ENCODE results near the gene USP33. TPM values are rescaled to one million over a fixed set of nuclear protein-coding genes. Genes with fewer than 3 reads are reported as not detected.
"Not testable (repeated sequence)": the region's sequence is repeated elsewhere in the genome, so short reads cannot be mapped to it uniquely, and the experiment has no call there.

The USP33 gene
- total RNA-seq: 10 to 100 TPM; 32.6 to 35.6 TPM

GRCh38 chr1:77759071-77760028, at the start of gene USP33:
USP33 (minus strand) TSS chr1:77759852; CDS start chr1:77741697, 18,155 bp downstream.
- intact Hi-C loops (cut with micrococcal nuclease): loop anchor here (1.0 to 10.0 kb wide), 10 partner anchors 20 to 1975 kb away; partner anchors contain the start of genes DNAJB4, FUBP1, MIGA1 and PIGK
- CTCF ChIA-PET: no interaction called here

GRCh38 chr1:77803371-77803770, 43.7 kb upstream of the USP33 start:
- H3K9me3 Mint-ChIP-seq: no peaks in the 10 kb centered on the region
- no peak overlapping the region for H3K27ac Mint-ChIP-seq
- no peaks in the 10 kb centered on the region for H3K4me1 Mint-ChIP-seq (ENCODE audit: low read depth)
- peaks cover 22% of the 10 kb centered on the region for H3K36me3 Mint-ChIP-seq (ENCODE audit: low read depth)
- no peaks in the 10 kb centered on the region for H3K27me3 Mint-ChIP-seq (ENCODE audit: low read depth)
- no peak for DNase-seq
- intact Hi-C loops (cut with micrococcal nuclease): no loop called here
- no peak overlapping the region for H3K4me3 Mint-ChIP-seq
- CTCF ChIA-PET: no interaction called here

More at GRCh38 chr1:77759071-77760028, at the start of gene USP33:
- Mint-ChIP-seq H3K27ac (peak within 1 kb of the TSS; percentile 93), H3K4me1 (ENCODE audit: low read depth) (peaks cover 46% of the 10 kb centered on the region), H3K27me3 (ENCODE audit: low read depth) (no peaks in the 10 kb centered on the region), H3K9me3 (no peaks in the 10 kb centered on the region), H3K4me3 (peak within 1 kb of the TSS; percentile 90), H3K36me3 (ENCODE audit: low read depth) (no peaks in the 10 kb centered on the region)
- peak; percentile 93 for DNase-seq

GRCh38 chr1:77802026-77802425, 42.4 kb upstream of the USP33 start:
- CTCF ChIA-PET: no interaction called here
- no peak overlapping the region for H3K27ac Mint-ChIP-seq
- H3K4me3 Mint-ChIP-seq: no peak overlapping the region
- intact Hi-C loops (cut with micrococcal nuclease): no loop called here
- no peaks in the 10 kb centered on the region for H3K9me3 Mint-ChIP-seq
- H3K4me1 Mint-ChIP-seq (ENCODE audit: low read depth): peaks cover 2% of the 10 kb centered on the region
- no peaks in the 10 kb centered on the region for H3K27me3 Mint-ChIP-seq (ENCODE audit: low read depth)
- peaks cover 20% of the 10 kb centered on the region for H3K36me3 Mint-ChIP-seq (ENCODE audit: low read depth)
- no peak for DNase-seq

GRCh38 chr1:77797991-77798390, 38.3 kb upstream of the USP33 start:
- Mint-ChIP-seq H3K4me3 (no peak overlapping the region), H3K9me3 (no peaks in the 10 kb centered on the region), H3K27ac (no peak overlapping the region), H3K27me3 (ENCODE audit: low read depth) (no peaks in the 10 kb centered on the region), H3K36me3 (ENCODE audit: low read depth) (peaks cover 14% of the 10 kb centered on the region), H3K4me1 (ENCODE audit: low read depth) (peaks cover 6% of the 10 kb centered on the region)
- intact Hi-C loops (cut with micrococcal nuclease): no loop called here
- CTCF ChIA-PET: interaction anchor here (0.8 kb wide), 1 partner anchor 29 kb away, joined by 3 read pairs; no protein-coding TSS in a partner anchor
- DNase-seq: no peak

- peaks cover 13% of the 10 kb centered on the region for H3K36me3 Mint-ChIP-seq (ENCODE audit: low read depth)
- H3K4me1 Mint-ChIP-seq (ENCODE audit: low read depth): peaks cover 10% of the 10 kb centered on the region
- H3K27me3 Mint-ChIP-seq (ENCODE audit: low read depth): no peaks in the 10 kb centered on the region
- CTCF ChIA-PET: interaction anchor here (0.6 to 0.8 kb wide), 3 partner anchors 30 to 116 kb away, joined by 3 read pairs; no protein-coding TSS in a partner anchor
- H3K27ac Mint-ChIP-seq: no peak overlapping the region
- no peak for DNase-seq
- no peak overlapping the region for H3K4me3 Mint-ChIP-seq
- no peaks in the 10 kb centered on the region for H3K9me3 Mint-ChIP-seq
- intact Hi-C loops (cut with micrococcal nuclease): no loop called here
Measured at GRCh38 chr1:77796695-77797405, 37.2 kb upstream of the USP33 start.

- Mint-ChIP-seq H3K9me3 (no peaks in the 10 kb centered on the region), H3K4me3 (no peak overlapping the region), H3K36me3 (ENCODE audit: low read depth) (peaks cover 12% of the 10 kb centered on the region), H3K27me3 (ENCODE audit: low read depth) (no peaks in the 10 kb centered on the region), H3K4me1 (ENCODE audit: low read depth) (peaks cover 10% of the 10 kb centered on the region), H3K27ac (no peak overlapping the region)
- no peak for DNase-seq
- intact Hi-C loops (cut with micrococcal nuclease): no loop called here
- CTCF ChIA-PET: interaction anchor here (0.7 kb wide), 1 partner anchor 51 kb away, joined by 4 read pairs; no protein-coding TSS in a partner anchor
Measured at GRCh38 chr1:77794550-77794949, 34.9 kb upstream of the USP33 start.

GRCh38 chr1:77786093-77786741, 26.6 kb upstream of the USP33 start:
- intact Hi-C loops (cut with micrococcal nuclease); H3K27me3 Mint-ChIP-seq (ENCODE audit: low read depth); H3K4me3 Mint-ChIP-seq; CTCF ChIA-PET; H3K9me3 Mint-ChIP-seq; H3K27ac Mint-ChIP-seq; DNase-seq: not testable (repeated sequence)
- peaks cover 48% of the 10 kb centered on the region for H3K36me3 Mint-ChIP-seq (ENCODE audit: low read depth)
- peaks cover 15% of the 10 kb centered on the region for H3K4me1 Mint-ChIP-seq (ENCODE audit: low read depth)

GRCh38 chr1:77783141-77783540, 23.5 kb upstream of the USP33 start:
- Mint-ChIP-seq H3K27ac (peak overlapping the region; percentile 3), H3K9me3 (peaks cover 7% of the 10 kb centered on the region), H3K36me3 (ENCODE audit: low read depth) (peaks cover 36% of the 10 kb centered on the region), H3K4me3 (no peak overlapping the region), H3K4me1 (ENCODE audit: low read depth) (peaks cover 34% of the 10 kb centered on the region), H3K27me3 (ENCODE audit: low read depth) (no peaks in the 10 kb centered on the region)
- DNase-seq: no peak
- intact Hi-C loops (cut with micrococcal nuclease): no loop called here
- CTCF ChIA-PET: no interaction called here

- intact Hi-C loops (cut with micrococcal nuclease): no loop called here
- peaks cover 34% of the 10 kb centered on the region for H3K4me1 Mint-ChIP-seq (ENCODE audit: low read depth)
Measured at GRCh38 chr1:77781683-77782082, 22.0 kb upstream of the USP33 start.

GRCh38 chr1:77779529-77780281, 20.1 kb upstream of the USP33 start, which contains the start of gene MIGA1:
MIGA1 (plus strand) TSS chr1:77779649; CDS start chr1:77783253, 3,604 bp downstream.
- peak; percentile 90 for DNase-seq
- H3K9me3 Mint-ChIP-seq: no peaks in the 10 kb centered on the region
- H3K4me3 Mint-ChIP-seq: peak within 1 kb of the TSS; percentile 88
- CTCF ChIA-PET: interaction anchor here (0.5 to 1.0 kb wide), 4 partner anchors 14 to 96 kb away, joined by 3 to 4 read pairs (median 4); no protein-coding TSS in a partner anchor
- no peaks in the 10 kb centered on the region for H3K27me3 Mint-ChIP-seq (ENCODE audit: low read depth)
- intact Hi-C loops (cut with micrococcal nuclease): loop anchor here (1.0 kb wide), 4 partner anchors 20 to 225 kb away; partner anchors contain the start of genes DNAJB4, FUBP1, USP33 and ZZZ3
- H3K36me3 Mint-ChIP-seq (ENCODE audit: low read depth): peaks cover 9% of the 10 kb centered on the region
- H3K4me1 Mint-ChIP-seq (ENCODE audit: low read depth): peaks cover 34% of the 10 kb centered on the region
- H3K27ac Mint-ChIP-seq: peak within 1 kb of the TSS; percentile 85

More at GRCh38 chr1:77781683-77782082, 22.0 kb upstream of the USP33 start:
- Mint-ChIP-seq H3K9me3 (peaks cover 5% of the 10 kb centered on the region), H3K27me3 (ENCODE audit: low read depth) (no peaks in the 10 kb centered on the region), H3K4me3 (no peak overlapping the region), H3K36me3 (ENCODE audit: low read depth) (peaks cover 28% of the 10 kb centered on the region), H3K27ac (no peak overlapping the region)
- no peak for DNase-seq
- CTCF ChIA-PET: no interaction called here

- no peak overlapping the region for H3K27ac Mint-ChIP-seq
- peaks cover 18% of the 10 kb centered on the region for H3K4me1 Mint-ChIP-seq (ENCODE audit: low read depth)
- CTCF ChIA-PET: interaction anchor here (0.7 to 1.3 kb wide), 2 partner anchors 24 to 44 kb away, joined by 4 read pairs; no protein-coding TSS in a partner anchor
- H3K4me3 Mint-ChIP-seq: no peak overlapping the region
- H3K27me3 Mint-ChIP-seq (ENCODE audit: low read depth): no peaks in the 10 kb centered on the region
- DNase-seq: no peak
- H3K36me3 Mint-ChIP-seq (ENCODE audit: low read depth): no peaks in the 10 kb centered on the region
- H3K9me3 Mint-ChIP-seq: no peaks in the 10 kb centered on the region
- intact Hi-C loops (cut with micrococcal nuclease): no loop called here
Measured at GRCh38 chr1:77776007-77776700, 16.5 kb upstream of the USP33 start.

Measured in activated naive CD4-positive, alpha-beta T cell treated with anti-CD3 and anti-CD28 coated beads for 36 hours (primary cell).